ENCODE measurements around the gene RFX8.

DNA sequence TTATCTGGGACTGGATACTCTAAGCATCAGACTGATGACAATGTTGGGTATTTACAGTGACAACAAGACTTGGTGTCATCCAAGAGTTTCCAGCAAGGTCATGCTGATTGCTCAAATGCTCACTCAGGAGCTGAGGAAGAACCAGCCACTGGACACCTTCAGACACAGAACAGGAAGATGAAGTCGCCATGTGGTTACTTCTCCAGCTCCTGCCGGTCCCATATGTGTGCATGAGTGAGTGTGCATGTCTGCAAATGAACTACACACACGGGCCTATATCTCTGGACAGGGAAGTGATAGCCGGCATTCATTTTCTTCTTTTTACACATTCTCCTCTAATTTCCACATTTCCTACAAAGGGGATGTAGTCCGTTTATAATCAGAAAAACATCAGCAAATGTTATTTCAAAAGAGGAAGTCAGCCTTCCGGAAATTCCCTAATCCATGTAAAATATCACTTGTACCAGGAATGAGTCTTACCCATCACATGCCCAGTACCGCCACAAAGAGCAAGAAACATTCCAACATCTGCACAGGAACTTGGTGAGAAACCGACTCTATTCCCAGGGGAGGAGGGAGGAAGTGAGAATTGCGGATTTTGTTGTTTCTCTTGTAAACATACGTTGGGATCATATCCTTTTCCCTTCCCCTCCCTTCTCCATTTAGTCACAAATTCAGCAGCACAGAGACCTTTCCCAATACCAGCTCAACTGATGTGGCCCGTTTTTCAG, 10.8 kb downstream of the RFX8 start:
- TF ChIP-seq, protein P1, sequence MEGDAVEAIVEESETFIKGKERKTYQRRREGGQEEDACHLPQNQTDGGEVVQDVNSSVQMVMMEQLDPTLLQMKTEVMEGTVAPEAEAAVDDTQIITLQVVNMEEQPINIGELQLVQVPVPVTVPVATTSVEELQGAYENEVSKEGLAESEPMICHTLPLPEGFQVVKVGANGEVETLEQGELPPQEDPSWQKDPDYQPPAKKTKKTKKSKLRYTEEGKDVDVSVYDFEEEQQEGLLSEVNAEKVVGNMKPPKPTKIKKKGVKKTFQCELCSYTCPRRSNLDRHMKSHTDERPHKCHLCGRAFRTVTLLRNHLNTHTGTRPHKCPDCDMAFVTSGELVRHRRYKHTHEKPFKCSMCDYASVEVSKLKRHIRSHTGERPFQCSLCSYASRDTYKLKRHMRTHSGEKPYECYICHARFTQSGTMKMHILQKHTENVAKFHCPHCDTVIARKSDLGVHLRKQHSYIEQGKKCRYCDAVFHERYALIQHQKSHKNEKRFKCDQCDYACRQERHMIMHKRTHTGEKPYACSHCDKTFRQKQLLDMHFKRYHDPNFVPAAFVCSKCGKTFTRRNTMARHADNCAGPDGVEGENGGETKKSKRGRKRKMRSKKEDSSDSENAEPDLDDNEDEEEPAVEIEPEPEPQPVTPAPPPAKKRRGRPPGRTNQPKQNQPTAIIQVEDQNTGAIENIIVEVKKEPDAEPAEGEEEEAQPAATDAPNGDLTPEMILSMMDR (IDR thresholded peaks at IDR 0.05), result no peak
- TF ChIP-seq POLR2A (IDR thresholded peaks at IDR 0.05), result no peak
- TF ChIP-seq POLR2AphosphoS5 (IDR thresholded peaks at IDR 0.05), result peak in 2 of 3 donors; percentile 21 to 53

Measured in stomach (tissue), 4 donors.